ENCODE measurements around the gene MIER1.
"Not testable (repeated sequence)": the region's sequence is repeated elsewhere in the genome, so short reads cannot be mapped to it uniquely, and the experiment has no call there.

The MIER1 gene

GRCh38 chr1:66957938-66958337 is 33.1 kb downstream of the MIER1 start:
- Mint-ChIP-seq H3K4me3 (no peak overlapping the region), H3K27ac (peak overlapping the region; percentile 4), H3K36me3 (peaks cover 100% of the 10 kb centered on the region), H3K9me3 (no peaks in the 10 kb centered on the region), H3K4me1 (peaks cover 31% of the 10 kb centered on the region)
- DNase-seq (ENCODE audit: low spot score in 2 of 2) (no peak), ATAC-seq (no peak)

DNA sequence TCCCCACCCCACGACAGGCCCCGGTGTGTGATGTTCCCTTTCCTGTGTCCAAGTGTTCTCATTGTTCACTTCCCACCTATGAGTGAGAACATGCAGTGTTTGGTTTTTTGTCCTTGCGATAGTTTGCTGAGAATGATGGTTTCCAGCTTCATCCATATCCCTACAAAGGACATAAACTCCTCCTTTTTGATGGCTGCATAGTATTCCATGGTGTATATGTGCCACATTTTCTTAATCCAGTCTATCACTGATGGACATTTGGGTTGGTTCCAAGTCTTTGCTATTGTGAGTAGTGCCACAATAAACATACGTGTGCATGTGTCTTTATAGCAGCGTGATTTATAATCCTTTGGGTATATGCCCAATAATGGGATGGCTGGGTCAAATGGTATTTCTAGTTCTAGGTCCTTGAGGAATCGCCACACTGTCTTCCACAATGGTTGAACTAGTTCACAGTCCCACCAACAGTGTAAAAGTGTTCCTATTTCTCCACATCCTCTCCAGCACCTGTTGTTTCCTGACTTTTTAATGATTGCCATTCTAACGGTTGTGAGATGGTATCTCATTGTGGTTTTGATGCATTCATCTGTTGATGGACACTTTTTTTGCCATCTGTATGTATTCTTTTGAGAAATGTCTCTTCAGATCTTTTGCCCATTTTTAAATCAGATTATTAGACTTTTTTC is 41.5 kb downstream of the MIER1 start:
- not testable (repeated sequence) for H3K4me3 Mint-ChIP-seq; ATAC-seq; DNase-seq (ENCODE audit: low spot score in 2 of 2); H3K9me3 Mint-ChIP-seq
- peaks cover 100% of the 10 kb centered on the region for H3K36me3 Mint-ChIP-seq
- H3K4me1 Mint-ChIP-seq: peaks cover 26% of the 10 kb centered on the region
- peak overlapping the region; percentile 53 for H3K27ac Mint-ChIP-seq

GRCh38 chr1:66968574-66968973 is 43.8 kb downstream of the MIER1 start:
- Mint-ChIP-seq H3K36me3 (peaks cover 100% of the 10 kb centered on the region), H3K9me3 (peaks cover 9% of the 10 kb centered on the region), H3K4me1 (peaks cover 26% of the 10 kb centered on the region), H3K27ac (no peak overlapping the region), H3K4me3 (no peak overlapping the region)
- DNase-seq (ENCODE audit: low spot score in 2 of 2) (no peak), ATAC-seq (no peak)

DNA sequence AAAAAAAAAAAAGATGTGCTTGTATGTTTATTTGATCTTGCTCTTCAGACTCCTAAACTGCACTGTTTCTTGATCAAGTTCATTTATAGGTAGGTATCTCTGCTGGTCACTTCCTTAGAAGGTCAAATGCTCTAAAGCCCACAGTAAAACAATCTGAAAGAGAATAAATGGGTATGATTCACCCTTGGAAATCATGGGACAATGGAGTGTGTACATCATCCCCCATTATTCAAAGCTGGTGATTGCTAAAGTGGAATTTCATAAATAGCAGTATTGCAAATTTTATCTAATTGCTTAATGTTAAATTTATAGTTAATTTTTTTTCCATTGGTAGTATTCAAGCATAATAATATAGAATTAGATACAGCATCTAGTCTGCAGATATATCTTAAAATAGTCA is 53.4 kb downstream of the MIER1 start:
- H3K9me3 Mint-ChIP-seq: no peaks in the 10 kb centered on the region
- peaks cover 100% of the 10 kb centered on the region for H3K36me3 Mint-ChIP-seq
- no peak overlapping the region for H3K27ac Mint-ChIP-seq
- no peak overlapping the region for H3K4me3 Mint-ChIP-seq
- H3K4me1 Mint-ChIP-seq: peaks cover 16% of the 10 kb centered on the region
- no peak for DNase-seq (ENCODE audit: low spot score in 2 of 2)
- no peak for ATAC-seq

DNA sequence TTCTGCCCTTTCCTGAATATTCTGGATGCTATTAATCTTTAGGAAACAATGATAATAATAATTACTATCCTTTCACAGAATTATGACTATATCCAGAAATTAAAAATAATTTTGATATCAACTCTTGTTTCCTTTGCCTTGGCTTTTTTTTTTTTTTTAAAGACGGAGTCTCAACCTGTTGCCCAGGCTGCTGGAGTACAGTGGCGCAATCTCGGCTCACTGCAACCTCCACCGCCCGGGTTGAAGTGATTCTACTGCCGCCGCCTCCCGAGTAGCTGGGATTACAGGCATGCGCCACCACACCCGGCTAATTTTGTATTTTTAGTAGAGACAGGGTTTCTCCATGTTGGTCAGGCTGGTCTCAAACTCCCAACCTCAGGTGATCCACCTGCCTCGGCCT is 54.8 kb downstream of the MIER1 start:
- Mint-ChIP-seq H3K4me1 (peaks cover 26% of the 10 kb centered on the region), H3K36me3 (peaks cover 100% of the 10 kb centered on the region)
- not testable (repeated sequence) for H3K9me3 Mint-ChIP-seq; ATAC-seq; H3K27ac Mint-ChIP-seq; H3K4me3 Mint-ChIP-seq; DNase-seq (ENCODE audit: low spot score in 2 of 2)

GRCh38 chr1:66980745-66981367 is 56.1 kb downstream of the MIER1 start:
- Mint-ChIP-seq H3K4me1 (peaks cover 27% of the 10 kb centered on the region), H3K27ac (peak overlapping the region; percentile 80), H3K4me3 (peak overlapping the region; percentile 38), H3K9me3 (no peaks in the 10 kb centered on the region), H3K36me3 (peaks cover 100% of the 10 kb centered on the region)
- ATAC-seq (no peak), DNase-seq (ENCODE audit: low spot score in 2 of 2) (no peak)

GRCh38 chr1:66981679-66982078 is 56.9 kb downstream of the MIER1 start:
- no peaks in the 10 kb centered on the region for H3K9me3 Mint-ChIP-seq
- H3K4me1 Mint-ChIP-seq: peaks cover 27% of the 10 kb centered on the region
- peaks cover 100% of the 10 kb centered on the region for H3K36me3 Mint-ChIP-seq
- H3K27ac Mint-ChIP-seq: peak overlapping the region; percentile 80
- DNase-seq (ENCODE audit: low spot score in 2 of 2): no peak
- peak overlapping the region; percentile 38 for H3K4me3 Mint-ChIP-seq
- no peak for ATAC-seq

DNA sequence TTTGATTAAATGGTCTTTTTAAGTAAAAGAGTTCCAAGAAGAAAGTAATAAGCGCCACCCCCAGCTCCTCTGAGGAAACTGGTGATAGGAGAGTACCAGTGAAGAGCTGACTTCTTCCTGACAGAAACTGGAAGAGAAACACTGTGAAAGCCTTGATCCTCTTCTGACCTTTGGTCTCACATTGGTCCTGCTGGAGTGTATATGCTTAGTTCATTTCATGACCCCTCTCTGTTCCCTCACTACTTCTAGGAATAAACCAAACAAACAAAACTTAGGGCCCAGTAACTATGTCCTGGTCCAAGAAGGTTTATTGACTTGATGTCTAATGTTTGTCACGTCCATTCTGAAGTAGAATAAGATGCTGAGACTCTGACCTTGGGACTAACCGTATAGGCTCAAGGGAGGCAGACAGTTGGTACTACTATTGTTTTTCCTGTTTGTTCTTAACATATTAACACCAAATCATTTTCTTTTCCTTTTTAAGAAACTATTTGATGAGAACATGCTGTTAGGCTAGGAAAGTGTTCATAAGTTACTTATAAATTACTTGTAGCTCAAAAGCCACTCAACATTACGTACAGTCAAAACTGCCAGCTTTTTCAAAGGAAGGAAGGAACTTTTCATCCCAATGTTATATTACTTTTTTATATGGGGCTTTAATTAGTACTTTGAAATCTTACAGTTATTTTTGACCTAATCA is 57.9 kb downstream of the MIER1 start:
- Mint-ChIP-seq H3K4me1 (peaks cover 27% of the 10 kb centered on the region), H3K9me3 (no peaks in the 10 kb centered on the region), H3K27ac (no peak overlapping the region), H3K4me3 (no peak overlapping the region), H3K36me3 (peaks cover 100% of the 10 kb centered on the region)
- ATAC-seq: no peak
- no peak for DNase-seq (ENCODE audit: low spot score in 2 of 2)

DNA sequence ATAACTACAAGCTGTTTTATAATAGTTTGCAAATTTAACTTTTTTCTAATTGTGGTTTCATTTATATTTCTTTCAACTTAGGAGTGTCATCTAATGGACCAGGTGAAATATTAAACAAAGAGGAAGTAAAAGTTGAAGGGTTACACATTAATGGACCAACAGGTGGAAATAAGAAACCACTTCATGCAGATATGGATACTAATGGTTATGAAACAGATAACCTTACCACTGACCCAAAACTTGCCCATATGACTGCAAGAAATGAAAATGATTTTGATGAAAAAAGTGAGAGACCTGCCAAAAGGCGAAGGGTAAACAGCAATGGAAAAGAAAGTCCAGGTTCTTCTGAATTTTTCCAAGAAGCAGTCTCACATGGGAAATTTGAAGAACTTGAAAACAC is 59.7 kb downstream of the MIER1 start:
- DNase-seq (ENCODE audit: low spot score in 2 of 2) (no peak), ATAC-seq (peak; percentile 28)
- Mint-ChIP-seq H3K9me3 (no peaks in the 10 kb centered on the region), H3K4me1 (peaks cover 21% of the 10 kb centered on the region), H3K27ac (peak overlapping the region; percentile 70), H3K4me3 (no peak overlapping the region), H3K36me3 (peaks cover 100% of the 10 kb centered on the region)

DNA sequence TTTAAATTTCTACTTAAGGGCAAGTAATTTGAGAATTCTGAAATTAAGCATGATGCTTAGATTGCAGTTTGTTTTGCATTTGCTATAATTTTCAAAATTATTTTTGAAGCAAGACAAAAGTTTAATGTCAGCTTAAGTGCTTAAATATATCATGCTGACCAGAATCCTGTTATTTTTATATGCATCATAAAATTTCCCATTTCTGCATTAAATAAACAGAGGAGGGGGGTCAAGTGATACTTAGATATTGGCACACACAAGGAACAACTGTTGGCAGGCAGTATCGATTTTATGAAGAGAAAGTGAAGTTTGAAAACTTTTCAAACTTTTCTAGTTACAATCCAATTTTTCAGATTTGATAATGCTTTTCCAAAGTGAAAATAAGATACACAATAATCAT is 61.0 kb downstream of the MIER1 start:
- Mint-ChIP-seq H3K4me3 (no peak overlapping the region), H3K27ac (no peak overlapping the region), H3K4me1 (peaks cover 20% of the 10 kb centered on the region), H3K36me3 (peaks cover 89% of the 10 kb centered on the region), H3K9me3 (no peaks in the 10 kb centered on the region)
- DNase-seq (ENCODE audit: low spot score in 2 of 2) (no peak), ATAC-seq (no peak)

DNA sequence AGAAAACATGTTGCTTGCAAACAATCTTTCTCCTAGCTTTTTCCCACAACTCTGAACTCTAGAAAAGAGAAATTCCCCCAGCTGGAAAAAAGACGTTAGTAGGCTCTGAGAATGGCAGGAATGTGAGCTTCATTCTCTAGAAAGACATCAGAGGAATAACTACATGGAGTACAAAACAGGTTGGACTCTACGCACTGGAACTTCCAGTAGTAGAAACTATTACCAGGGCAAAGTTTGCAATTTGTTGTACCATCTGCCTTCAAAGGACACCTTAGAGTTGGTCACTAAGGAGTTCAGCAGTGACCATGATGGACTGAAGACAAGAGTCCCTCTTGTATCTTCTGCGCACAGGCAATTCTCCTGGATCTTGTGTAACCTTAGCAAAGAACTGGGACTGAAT is 68.3 kb downstream of the MIER1 start:
- H3K27ac Mint-ChIP-seq: no peak overlapping the region
- peaks cover 8% of the 10 kb centered on the region for H3K4me1 Mint-ChIP-seq
- H3K9me3 Mint-ChIP-seq: no peaks in the 10 kb centered on the region
- ATAC-seq (no peak), DNase-seq (ENCODE audit: low spot score in 2 of 2) (no peak)
- H3K36me3 Mint-ChIP-seq: peaks cover 17% of the 10 kb centered on the region
- H3K4me3 Mint-ChIP-seq: no peak overlapping the region

DNA sequence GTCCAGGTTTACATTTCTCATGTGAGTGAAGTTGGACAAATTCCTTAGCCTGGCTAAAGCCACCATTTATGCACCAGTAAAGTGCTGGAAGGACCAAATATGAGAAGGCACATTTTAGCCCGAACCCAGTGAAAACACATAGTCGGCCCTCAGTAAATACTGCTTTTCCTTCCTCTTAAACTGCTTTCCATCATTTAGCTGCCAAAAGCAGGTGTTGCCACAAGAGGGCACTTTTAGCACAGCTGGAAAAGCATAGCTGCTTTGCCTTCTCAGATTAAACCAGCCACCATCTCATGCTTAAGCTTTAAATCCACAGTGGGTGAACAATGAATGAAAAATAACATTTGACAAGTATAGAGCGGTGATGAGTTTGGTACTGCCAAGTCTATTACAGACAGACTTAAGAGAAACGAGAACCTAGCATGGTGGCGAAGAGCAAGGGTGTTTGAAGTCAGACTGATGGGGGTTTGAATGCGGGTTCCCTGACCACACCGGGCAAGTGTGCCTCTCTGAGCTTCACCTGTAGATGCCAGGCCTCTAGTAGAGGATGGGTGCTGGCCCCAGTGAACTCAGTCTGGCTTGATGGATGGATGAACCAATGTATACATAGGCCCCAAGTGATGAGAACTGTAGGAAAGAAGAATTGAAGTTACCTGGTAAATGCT is 71.4 kb downstream of the MIER1 start:
- Mint-ChIP-seq H3K27ac (peak overlapping the region; percentile 46), H3K4me1 (peaks cover 18% of the 10 kb centered on the region), H3K9me3 (no peaks in the 10 kb centered on the region), H3K4me3 (no peak overlapping the region), H3K36me3 (peaks cover 9% of the 10 kb centered on the region)
- DNase-seq (ENCODE audit: low spot score in 2 of 2): peak; percentile 10 to 69
- ATAC-seq: peak; percentile 58

- H3K9me3 Mint-ChIP-seq: no peaks in the 10 kb centered on the region
- ATAC-seq (peak; percentile 52), DNase-seq (ENCODE audit: low spot score in 2 of 2) (no peak)
- H3K4me1 Mint-ChIP-seq: peaks cover 18% of the 10 kb centered on the region
- peak overlapping the region; percentile 57 for H3K27ac Mint-ChIP-seq
- no peak overlapping the region for H3K4me3 Mint-ChIP-seq
- peaks cover 16% of the 10 kb centered on the region for H3K36me3 Mint-ChIP-seq
Observed at GRCh38 chr1:66998972-66999371, 74.2 kb downstream of the MIER1 start.

DNA sequence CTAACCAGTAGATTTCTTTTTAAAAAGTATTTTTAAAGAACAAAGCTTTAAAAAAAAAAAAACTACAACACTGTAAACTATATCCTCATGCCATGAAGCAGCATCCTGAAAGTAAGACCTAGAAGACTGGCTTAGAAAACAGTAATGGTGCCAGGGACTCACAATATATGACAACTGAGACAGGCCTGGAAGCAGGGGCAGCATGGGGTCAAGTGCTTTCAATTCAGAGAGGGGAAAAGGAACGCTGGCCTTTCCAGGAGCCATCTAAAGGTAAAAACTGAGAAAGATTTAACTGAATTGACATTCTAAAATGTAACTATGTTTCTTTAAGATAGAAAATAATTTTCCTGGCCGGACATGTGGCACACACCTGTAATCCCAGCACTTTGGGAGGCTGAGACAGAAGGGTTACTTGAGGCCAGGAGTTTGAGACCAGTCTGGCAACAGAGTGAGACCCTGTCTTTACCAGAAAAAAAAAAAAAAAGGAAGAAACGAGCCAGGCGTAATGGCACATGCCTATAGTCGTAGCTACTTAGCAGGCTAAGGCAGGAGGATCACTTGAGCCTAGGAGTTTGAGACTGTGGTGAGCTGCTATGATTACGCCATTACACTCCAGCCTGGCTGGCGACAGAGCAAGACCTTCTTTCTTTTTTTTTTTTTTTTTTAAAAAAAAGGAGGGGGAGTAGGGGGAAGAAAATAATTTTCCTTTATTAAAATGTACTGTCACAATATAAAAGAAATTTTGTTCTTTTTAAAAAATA is 75.0 kb downstream of the MIER1 start:
- Mint-ChIP-seq H3K4me3 (no peak overlapping the region), H3K27ac (peak overlapping the region; percentile 57), H3K9me3 (no peaks in the 10 kb centered on the region), H3K36me3 (peaks cover 25% of the 10 kb centered on the region), H3K4me1 (peaks cover 18% of the 10 kb centered on the region)
- ATAC-seq: no peak
- DNase-seq (ENCODE audit: low spot score in 2 of 2): no peak

All from stimulated activated effector memory CD8-positive, alpha-beta T cell treated with anti-CD3 and anti-CD28 coated beads, Interleukin-12 subunit alpha, Interleukin-12 subunit beta, amount 100 ng/mL, for 72 hours (primary cell).